Globus pallidus (tissue), 1 donor: ENCODE data around the gene HOXB6.

ENCODE experiments used
- DNase-seq: peaks from one replicate; pipeline ENCODE4 v3.0.0-alpha.2; 2015; ENCODE audit warnings: low spot score

The HOXB6 gene

DNA sequence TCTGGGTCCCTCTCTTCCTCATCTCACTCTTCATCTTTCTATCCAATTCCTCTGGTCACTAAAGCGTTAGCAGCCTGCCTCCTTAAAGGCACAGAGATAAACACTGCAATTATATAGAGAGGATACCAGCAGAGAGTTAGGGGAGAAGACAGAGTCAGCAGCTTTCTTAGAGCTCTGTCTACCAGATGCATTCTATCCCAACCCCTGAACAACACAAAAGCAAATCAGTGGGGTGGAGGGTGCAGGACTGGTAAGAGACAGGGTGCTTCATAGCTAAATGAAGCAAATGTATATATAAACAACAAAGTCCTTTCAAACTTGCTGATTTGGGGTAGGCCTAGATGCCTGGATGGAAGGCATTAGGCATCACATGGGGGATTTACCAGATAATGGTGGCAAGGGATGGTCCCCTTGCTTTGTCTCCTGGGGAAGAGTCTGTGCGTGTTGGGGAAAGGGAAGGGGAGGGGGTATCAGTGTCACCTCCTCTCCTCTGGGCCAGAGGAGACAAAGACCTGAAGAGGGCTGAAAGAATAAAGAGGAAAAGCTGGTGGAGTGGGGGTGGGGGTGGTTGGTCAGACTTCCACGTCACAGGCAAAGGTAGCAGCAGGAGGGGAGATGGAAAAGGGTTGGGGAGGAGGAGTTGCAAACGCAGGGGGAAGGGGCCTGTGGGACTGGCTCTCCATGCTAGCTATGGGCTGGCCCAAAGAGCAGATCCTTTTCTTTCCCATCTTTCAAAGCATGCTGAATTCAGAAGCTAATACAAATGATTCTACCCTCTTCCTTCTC is 38.7 kb downstream of the HOXB6 start:
- DNase-seq: no peak

GRCh38 chr17:48565022-48565554 is 39.7 kb downstream of the HOXB6 start:
- DNase-seq: no peak

GRCh38 chr17:48564188-48565021 is 40.4 kb downstream of the HOXB6 start:
- DNase-seq: no peak

- DNase-seq: no peak
These were observed 41.0 kb downstream of the HOXB6 start for GRCh38 chr17:48563867-48564187.

DNA sequence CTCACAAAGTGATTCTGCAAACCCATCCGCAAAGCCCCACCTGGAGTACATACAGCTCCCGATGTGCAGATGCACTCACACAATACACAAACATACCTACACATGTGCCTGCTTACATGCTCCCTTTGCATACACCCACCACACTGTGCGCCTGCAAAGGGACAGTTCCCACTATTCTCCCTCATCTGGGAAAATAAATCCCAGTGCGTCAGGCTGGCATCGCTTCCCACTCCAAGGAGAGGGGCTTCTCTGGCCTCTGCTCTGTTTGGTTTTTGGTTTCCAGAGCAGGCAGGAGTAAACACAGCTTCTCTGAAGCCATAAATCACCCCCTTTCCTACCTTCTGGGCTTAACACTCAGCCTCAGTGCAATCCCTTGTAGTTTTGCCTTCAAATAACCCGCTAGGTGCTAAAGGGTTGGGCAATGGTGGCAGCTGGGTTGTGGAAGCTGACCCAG is 41.4 kb downstream of the HOXB6 start:
- DNase-seq: no peak

GRCh38 chr17:48562934-48563333 is 41.9 kb downstream of the HOXB6 start:
- DNase-seq: no peak

DNA sequence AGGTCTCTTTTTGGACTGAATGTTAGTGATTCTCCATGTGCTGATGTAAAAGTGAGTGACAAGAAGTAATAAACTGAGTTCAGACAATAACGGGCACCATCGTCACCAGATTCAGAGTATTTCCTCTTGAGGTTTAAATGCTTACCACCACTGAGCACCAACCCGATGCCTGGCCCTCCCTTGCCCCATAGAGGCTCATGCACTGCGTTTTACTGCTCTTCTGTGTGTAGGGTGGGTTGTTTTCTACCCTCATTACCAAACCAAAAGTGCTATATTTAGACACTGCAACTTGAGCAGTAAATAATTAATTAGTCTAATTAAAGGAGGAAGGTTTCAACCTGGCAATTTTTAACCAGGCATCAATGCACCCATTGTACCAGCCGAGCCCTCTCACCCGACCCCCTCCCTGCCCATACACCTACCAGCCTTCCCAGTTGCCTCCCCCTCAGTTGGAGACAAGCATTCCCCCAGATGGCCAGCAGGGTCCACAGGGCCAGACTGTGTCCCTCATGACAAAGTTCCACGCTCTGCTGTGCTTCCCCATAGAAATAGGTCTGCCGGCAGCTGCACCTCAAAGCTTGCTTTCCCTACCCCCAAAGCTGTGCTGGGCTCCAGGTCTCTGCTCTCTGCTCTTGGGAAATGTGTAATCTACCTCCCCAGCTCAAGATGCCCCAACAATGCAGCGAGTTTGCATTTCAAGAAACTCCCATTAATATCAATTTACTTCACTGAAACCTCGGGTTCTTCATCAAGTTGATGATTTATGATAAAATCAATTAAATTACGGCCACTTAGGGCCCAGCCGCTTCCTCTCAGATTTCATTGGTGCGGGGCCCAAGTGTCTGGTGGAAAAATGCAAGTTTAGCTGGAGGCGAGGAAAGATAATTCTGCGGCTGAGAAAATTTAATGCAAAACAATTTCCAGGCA is 42.6 kb downstream of the HOXB6 start:
- no peak for DNase-seq

- no peak for DNase-seq
These were observed 44.7 kb downstream of the HOXB6 start for GRCh38 chr17:48559840-48560817.

GRCh38 chr17:48559122-48559839 is 45.5 kb downstream of the HOXB6 start:
- DNase-seq: no peak

- no peak for DNase-seq
These were observed 46.0 kb downstream of the HOXB6 start for GRCh38 chr17:48558831-48559121.

GRCh38 chr17:48558057-48558830 is 46.5 kb downstream of the HOXB6 start:
- no peak for DNase-seq

DNA sequence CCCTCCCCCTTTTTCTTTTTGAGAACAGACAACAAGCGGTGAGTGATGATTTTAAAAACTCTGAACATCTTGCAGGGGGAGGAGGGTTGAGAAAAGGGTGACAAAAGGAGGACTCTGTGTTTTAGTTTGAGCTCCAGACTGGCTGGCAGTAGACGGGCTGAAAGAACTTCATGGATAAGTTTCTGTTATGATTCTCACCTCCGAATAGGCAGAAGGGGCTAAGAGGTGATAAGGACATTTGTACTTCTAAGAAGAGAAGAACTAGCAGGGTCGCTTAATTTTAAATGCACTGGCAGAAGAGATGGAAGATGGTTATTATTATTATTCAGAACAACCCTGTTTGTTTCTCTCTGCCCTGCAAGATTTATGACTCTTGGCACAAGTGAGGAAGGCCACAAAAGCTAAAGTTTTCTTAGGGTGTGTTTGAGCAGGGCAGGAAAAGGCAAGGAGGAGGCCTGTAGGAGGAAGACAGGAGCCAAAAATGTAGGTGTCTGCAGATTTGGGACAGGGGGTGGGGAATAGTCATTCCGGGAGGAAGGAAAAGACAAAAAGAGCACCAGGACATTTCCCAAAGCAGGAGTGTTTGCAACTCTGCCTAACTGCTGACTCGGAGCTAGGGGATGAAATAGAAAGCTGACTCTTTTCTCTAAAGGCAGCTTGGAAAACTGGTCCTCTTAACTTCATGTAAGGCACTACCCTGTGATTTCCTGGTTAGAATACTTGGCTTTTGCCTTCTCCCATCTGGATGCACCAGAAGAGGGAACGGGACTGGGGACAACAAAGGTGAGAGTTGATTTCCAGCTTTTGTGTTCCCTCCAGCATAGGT is 48.0 kb downstream of the HOXB6 start:
- no peak for DNase-seq

- no peak for DNase-seq
These were observed 48.6 kb downstream of the HOXB6 start for GRCh38 chr17:48556229-48556575.

DNA sequence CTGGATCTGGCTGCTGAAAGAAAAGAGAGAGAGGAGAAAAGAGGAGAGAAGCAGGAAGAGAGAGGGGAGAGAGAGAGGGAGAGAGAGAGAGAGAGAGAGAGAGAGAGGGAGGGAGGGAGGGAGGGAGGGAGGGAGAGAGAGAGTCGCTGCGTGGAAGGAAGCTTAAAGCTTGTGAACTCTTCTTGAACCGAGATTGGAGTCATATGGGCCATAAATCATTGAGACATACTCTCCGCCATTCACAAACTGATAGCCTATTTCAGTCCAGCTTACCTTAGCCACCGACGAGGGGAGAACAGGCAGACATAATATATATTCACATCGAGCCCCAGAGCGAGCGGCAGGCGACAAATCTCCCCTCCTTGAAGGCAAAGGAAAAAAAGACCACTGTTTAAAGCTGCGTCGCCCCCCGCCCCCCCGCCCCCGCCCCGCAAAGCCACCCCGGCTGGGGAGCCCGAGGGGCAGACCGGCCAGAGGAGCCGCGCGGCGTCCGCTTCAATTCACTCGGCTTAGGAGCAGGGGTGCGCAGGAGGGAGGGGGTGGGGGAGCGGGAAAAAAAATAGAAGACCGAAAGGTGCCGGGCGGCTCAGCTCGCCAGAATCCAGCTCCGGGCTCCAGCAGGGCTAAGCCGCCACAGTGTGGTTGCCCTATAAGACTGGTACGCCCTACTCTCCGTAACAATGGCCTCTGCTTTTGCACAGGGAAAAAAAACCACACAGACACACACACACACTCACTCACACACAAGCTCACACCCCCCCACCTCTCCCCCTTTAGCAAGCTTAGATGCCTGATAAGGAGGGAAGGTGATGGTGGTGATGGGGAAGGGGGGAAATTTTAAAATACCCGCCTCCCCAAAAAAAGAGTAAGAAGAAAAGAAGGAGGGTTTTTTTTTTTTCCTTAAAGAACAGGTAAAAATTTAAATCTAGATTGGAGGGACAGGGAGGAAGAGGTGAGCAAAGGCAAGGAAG is 49.2 kb downstream of the HOXB6 start:
- DNase-seq: no peak

DNA sequence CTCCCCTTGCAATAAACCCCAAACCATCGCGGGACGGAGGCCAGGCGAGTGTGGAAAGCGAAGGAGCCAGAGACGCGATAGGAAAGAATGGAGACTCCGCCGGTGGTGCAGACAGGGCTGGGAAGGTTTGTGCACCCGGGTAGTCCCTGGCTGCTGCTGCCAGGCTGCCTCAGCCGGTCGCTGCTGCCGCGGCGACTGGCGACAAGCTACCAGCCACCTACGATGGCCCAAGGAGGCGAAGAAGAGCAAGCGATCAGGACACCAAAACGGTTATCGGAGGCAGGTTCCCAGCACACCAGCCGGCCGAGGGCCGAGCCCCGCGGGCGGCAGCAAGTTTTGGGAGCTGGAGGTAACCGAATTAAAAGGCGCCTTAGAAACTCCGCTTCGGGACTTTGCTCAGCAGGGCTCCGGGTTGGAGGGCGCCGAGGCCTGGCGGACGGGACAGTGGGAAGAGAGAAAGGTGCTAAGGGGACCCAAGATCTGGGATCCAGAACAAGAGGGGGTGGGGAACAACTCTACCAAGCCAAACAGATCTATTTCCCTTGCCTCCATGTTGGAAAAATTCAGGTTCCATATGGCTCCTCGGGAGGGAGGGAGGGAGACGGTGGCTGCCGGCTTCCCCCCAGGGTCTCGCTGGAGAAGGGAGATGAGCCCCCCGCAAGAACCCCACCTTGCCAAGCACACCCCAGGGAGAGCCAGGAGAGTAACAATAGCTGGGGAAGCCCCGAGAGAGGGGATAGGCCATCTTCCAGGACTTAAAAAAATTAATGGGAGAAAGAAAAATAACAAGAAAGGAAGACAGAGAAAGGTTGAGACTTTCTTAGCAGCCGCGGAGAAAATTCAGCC is 50.2 kb downstream of the HOXB6 start:
- no peak for DNase-seq

- DNase-seq: no peak
These were observed 51.0 kb downstream of the HOXB6 start for GRCh38 chr17:48553826-48554225.

GRCh38 chr17:48553190-48553547 is 51.6 kb downstream of the HOXB6 start:
- no peak for DNase-seq
